H1 (cell line): ENCODE data around the gene CACNG7. TPM values are rescaled to one million over a fixed set of nuclear protein-coding genes. Genes with fewer than 3 reads are reported as not detected.

Experiments
- CHD7 ChIP-seq: fragments of 300-600 bp; sonication (generic); IDR thresholded peaks from 2 replicates; pipeline ENCODE4 v1.7.1; 2012; ENCODE audit warnings: low read length, moderate library complexity, mild to moderate bottlenecking, inconsistent platforms; ENCODE audit not compliant: insufficient replicate concordance
- polyA plus RNA-seq, 7 experiments: library from polyadenylated mRNA; depleted of rRNA in 3 of 7; stranded (reverse) in 5 of 7; unstranded in 2 of 7; fragments of >200 nt in 5 of 7; fragments of 200-250 nt in 2 of 7; gene quantifications; 1 replicate in 5 of 7; 2 replicates in 1 of 7; 4 replicates in 1 of 7; pipeline versions ENCODE4 v1.2.1 to v1.2.3, GENCODE V29; 2011 to 2013; ENCODE audit warnings: missing spikeins in 2 of 7, mixed read lengths in 2 of 7
- total RNA-seq: library from RNA; stranded (reverse); fragmentation: NEBNext Ultra II Directional; extraction: Animal tissue kit (Norgen Biotek cat#: 25700); gene quantifications from 2 replicates; pipeline ENCODE4 v1.2.1, GENCODE V29; 2021

The CACNG7 gene
- total and polyA plus RNA-seq, 2 of the 8 experiments (the other 6 are each of a cell fraction or from before 2014, with no cell fraction given): 28.9 to 69.8 TPM

- TF ChIP-seq CHD7: no peak
Observed at GRCh38 chr19:53951436-53951835, 42.4 kb downstream of the CACNG7 start (continued).
